Measurements from ENCODE around the gene NPLOC4.

DNA sequence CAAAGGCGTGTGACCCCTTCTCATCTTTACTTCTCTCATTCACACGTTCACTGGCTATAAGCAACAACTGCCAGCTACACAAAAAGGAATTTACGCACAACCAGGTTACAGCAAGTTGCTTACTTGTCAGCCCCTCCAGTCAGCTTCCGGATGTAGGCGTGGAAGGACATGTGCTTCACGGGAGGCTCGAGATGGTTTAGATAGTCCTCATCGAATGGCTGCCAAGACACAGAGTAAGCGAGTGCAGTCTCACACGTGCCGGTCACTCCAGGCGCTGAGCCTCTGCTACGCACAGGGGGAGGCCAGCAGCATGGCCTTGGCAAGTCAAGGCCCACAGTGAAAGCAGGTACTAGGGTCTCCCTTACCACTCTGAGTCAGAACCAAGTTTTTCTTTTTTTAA is 28.3 kb downstream of the NPLOC4 start:
- no peak for TF ChIP-seq POLR2A (IDR thresholded peaks at IDR 0.05)
- TF ChIP-seq POLR2AphosphoS5 (IDR thresholded peaks at IDR 0.05) = no peak
- TF ChIP-seq, protein P1, sequence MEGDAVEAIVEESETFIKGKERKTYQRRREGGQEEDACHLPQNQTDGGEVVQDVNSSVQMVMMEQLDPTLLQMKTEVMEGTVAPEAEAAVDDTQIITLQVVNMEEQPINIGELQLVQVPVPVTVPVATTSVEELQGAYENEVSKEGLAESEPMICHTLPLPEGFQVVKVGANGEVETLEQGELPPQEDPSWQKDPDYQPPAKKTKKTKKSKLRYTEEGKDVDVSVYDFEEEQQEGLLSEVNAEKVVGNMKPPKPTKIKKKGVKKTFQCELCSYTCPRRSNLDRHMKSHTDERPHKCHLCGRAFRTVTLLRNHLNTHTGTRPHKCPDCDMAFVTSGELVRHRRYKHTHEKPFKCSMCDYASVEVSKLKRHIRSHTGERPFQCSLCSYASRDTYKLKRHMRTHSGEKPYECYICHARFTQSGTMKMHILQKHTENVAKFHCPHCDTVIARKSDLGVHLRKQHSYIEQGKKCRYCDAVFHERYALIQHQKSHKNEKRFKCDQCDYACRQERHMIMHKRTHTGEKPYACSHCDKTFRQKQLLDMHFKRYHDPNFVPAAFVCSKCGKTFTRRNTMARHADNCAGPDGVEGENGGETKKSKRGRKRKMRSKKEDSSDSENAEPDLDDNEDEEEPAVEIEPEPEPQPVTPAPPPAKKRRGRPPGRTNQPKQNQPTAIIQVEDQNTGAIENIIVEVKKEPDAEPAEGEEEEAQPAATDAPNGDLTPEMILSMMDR (IDR thresholded peaks at IDR 0.05) = no peak
- TF ChIP-seq EP300 (IDR thresholded peaks at IDR 0.05) = no peak
